IPS DF 4.7 (cell line): ENCODE data around the gene CCDC74A.
"Not testable (repeated sequence)": the region's sequence is repeated elsewhere in the genome, so short reads cannot be mapped to it uniquely, and the experiment has no call there.

Source experiments
- DNase-seq: peaks from one replicate; pipeline ENCODE4 v3.0.0-alpha.2; 2013; ENCODE audit warnings: low spot score; ENCODE audit errors: extremely low read depth

CCDC74A gene

DNA sequence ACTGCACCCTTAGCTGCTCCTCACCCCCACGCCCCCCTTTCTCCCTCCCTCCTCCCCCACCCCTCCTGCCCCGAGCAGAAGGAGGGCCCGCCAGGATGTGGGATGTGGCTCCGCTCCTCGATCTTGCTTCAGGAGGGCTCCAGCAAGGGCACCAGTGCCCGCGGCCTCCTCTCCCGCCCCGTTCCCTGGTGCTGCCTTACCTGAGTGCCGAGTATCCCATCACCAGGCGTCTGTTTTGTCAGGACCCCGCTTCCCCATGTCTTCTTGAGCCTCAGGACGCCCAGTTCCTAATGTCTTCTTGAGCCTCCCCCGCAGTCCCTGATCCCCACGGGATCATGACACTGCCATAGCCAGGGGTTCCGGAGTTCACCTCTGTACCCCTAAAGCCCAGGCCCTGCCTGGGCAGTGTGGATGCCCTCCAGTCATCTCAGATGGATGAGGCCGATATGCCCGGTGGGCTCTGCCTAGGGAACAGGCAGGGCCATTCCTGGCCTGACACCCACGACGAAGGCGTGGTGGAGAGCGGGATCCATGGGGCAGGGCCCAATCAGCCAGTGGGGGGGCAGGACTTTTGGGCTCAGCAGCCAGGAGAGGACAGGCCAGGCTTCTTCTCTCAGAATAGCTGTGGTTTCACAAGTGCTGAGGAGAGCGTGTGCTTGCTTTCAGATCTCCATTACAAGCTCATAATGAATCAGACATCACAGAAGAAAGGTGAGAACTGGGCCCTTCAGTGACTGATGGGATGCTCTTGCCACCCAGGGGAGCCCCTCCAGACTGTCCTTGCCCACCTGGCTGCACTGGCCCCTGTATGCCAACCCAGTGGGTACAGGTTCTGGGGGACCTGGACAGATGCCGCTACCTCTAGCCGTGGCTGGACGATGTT, 1.5 kb downstream of the CCDC74A start:
- not testable (repeated sequence) for DNase-seq

GRCh38 chr2:131529864-131530445, 2.3 kb downstream of the CCDC74A start:
- not testable (repeated sequence) for DNase-seq

- not testable (repeated sequence) for DNase-seq
These were observed 3.1 kb downstream of the CCDC74A start for GRCh38 chr2:131530626-131531344.

- DNase-seq = not testable (repeated sequence)
These were observed 4.0 kb downstream of the CCDC74A start for GRCh38 chr2:131531547-131532185.

GRCh38 chr2:131532723-131533608, 5.3 kb downstream of the CCDC74A start:
- not testable (repeated sequence) for DNase-seq

DNA sequence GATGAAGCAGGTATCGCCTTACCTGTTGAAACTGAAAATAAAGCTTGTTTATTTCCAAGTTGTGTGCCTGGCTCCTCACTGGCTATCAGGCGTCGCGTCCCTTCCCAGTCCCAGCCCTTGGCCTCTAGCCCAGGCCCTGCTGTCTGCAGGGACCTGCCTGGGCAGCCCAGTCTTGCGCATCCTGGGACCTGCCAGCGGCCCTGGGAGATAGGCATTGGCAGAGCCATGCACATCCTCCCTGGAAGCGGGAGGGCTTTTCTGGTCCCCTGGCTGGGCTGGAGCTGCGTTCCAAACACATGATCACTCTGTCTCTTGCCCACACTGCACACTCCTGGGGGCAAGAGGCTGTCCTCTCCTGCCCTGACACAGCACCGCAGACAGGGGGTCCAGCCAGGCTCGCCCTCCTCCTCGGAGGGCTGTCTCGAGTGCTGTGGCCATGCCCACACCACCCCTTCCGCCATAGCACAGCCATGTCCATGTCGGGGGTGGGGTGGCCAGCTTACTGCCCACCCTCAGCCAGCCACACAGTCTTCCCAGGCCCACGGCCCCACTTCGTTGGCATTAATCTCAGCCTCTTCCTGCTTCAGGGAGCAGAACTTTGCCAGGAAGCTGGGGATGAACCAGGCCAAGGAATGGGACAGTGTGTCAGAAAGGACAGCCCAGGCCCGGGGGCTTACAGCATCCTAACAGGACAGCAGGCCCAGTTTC, 6.1 kb downstream of the CCDC74A start:
- not testable (repeated sequence) for DNase-seq

GRCh38 chr2:131534317-131534672, 6.6 kb downstream of the CCDC74A start:
- DNase-seq = not testable (repeated sequence)

DNA sequence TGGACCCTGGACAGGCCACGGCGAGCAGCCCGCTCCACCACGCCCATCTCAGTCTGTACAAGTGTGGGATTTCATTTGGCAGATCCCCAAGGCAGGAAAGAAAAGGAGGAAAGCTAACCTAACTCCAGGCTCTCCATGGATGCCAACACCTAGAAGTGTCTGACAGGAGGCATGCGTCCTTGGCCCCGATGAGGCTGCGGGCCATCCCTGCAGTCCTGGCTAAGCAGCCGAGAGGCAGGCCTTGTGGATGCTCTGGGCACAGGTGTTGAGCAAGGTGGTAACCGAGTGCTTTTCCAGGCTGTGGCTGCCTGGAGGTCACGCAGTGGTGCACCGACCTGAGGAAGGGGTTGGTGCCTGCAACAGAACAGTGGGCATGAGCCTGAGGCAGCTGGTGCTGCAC, 7.3 kb downstream of the CCDC74A start:
- not testable (repeated sequence) for DNase-seq

DNA sequence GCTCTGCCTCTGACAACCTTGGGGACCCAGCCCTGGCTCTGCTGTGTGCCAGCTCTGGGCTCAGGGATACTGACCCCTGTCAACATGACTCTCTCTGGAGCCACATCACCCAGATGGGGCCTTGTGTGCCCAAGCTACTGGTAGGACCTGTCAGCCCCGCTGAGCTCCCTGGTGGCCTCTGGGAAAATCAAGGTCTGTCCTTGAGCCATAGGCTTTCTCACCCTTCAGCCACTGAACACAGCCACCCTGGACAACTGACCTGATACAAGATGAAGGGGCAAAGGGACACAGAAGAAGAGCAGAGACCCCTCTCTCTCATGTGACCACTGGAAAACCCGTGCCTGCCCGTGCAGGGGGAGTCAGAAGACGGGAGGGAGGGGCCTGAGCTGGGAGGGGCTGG, 7.8 kb downstream of the CCDC74A start:
- no peak for DNase-seq

- not testable (repeated sequence) for DNase-seq
These were observed 8.5 kb downstream of the CCDC74A start for GRCh38 chr2:131535951-131536826.

DNA sequence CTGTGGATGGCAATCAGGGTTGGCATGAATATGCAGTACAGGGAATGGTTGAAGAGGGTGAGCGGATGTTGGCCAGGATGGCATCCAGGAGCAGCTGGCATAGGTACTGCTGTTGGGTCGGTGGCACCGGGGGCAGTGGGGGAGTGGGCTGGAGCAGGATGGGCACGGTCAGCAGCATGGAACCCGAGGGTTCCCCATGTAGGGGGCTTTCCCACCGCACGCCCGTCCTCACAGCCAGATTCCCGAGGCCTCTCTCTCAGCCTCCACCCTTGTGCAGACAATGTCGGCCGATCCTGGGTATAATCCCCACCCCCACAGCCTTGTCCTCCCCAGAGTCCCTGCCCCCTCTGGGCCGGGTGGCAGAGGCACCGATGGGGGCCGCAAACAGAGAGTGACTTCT, 9.2 kb downstream of the CCDC74A start:
- DNase-seq = not testable (repeated sequence)

GRCh38 chr2:131538856-131539255, 11.2 kb downstream of the CCDC74A start:
- not testable (repeated sequence) for DNase-seq

DNA sequence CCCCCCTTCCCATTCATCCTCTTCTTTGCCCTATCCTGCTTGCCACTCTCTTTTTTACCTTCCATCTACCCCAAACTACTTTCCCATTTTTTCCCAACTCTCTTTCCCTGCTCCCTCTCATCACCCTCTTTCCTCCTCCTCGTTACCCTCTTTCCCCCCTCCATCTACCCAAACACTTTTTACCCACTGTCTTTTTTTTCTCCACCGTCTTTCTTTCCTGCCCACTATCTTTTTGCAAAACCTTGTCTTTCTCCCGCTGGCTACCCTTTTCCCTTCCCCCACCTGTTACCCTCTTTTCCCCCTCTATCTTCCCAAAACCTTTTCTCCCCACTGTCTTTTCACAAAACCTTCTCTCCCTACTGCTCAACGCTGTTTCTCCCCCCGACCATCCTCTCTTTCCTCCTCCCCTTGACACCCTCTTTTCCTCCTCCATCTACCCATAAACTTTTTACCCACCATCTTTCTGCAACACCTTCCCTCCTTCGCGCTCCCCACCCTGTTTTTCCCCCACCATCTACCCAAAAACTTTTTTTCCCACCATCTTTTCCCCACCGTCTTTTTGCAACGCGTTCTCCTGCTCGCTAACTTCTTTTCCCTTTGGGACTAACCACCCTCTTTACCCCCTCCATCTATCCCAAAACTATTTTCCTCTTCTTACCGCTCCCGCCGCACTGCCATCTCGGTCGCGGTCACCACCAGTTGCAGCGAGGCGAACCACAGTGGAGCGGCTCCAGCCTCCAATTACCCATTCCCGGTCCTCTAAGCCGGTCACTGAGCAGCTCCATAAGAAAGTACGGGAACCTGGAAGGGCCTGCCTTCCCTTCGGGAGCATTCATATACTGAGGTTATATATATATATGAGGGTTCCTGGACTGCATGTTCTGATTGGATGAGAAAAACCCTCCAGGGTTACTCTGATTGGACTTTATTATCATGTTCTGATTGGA, 15.0 kb downstream of the CCDC74A start:
- no peak for DNase-seq

DNA sequence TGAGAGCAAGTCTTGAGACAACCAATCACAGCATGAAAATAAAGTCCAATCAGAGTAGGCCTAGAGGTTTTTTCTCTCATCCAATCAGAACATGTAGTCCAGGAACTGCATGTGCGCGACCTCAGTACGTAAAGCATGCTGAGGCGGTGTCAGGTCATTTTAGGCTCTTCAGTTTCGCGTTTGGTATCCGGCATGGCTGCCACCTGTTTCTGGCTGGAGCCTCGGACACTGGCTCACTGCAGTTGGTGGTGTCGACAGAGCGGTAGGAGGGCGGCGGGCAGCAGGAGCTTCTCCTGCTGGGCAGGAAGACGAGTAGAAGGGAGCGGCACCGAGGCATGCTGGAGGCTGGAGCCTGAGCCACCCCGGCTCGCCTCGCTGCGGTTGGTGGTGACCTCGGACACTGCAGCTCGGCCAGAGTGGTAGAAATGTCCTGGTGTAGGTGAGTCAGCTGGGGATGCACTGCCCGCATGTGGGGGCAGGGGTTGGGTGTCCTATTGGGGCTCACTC, 15.8 kb downstream of the CCDC74A start:
- no peak for DNase-seq

DNA sequence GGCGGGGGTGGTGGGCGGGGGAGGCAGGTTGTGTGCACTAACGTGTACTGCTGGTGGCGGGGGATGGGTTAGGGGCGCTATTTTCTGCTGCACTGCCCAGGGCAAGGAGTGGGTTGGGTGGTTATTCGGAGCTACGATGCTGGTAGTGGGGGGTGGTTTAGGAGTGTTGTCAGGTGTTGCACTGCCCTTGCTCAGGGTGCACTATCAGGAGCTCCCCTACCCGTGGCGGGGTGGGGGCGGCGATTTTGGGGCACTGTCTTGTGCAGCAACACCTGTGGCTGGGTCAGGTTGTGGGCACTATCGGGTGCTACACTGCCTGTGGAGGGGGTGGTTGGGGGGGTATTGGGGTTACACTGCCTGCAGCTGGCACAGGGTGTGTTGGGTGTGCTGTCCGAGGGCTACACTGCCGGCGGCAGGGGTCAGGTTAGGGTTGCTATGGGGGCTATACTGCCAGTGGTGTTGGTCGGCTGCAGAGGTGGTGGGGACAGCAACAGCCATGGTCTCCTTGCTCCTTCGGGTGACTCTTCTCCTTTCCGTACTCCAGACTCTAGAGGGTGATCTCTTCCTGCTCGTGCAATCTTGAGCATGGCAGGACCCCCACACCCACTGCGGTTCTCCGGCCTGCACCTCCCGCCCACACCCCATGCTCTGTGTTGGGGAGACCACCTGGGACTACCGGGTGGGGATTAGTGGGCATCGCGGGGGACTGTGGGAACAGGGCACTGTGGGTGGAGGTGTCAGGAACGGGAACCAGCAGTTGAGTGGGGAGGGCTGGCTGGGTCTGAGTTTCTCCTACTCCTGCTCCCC, 16.5 kb downstream of the CCDC74A start:
- not testable (repeated sequence) for DNase-seq

DNA sequence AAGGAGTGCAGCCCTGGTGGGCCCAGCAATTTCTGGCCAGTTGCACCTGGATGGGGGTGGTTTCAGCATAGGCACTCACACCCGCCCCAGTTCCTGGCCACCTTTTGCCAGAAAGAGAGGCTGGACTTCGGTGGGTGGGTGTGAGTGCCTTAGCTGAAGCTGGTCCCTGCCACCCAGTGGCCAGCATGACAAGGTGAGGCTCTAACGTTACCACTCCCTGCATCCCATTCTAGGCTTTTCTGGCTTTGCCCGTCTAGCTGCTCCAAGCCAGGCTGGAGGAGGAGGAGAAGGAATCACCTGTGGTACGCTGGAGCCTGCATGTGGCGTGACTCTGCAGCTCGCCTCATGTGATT, 17.1 kb downstream of the CCDC74A start:
- not testable (repeated sequence) for DNase-seq

DNA sequence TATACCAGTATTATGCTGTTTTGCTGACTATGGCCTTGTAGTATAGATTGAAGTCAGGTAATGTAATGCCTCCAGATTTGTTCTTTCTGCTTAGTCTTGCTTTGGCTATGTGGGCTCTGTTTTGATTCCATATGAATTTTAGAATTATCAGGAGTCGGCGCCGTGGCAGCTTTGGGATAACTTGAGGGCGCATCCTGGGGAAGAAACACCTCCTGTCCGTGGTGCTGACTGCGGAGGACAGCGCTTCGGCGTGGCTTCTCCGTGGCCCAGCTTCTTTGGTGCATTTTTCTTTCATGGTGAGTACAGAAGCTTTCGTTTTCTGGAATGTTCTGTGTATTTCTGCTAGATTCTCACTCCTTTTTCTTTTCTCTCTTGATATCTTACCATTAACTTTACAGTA, 25.2 kb downstream of the CCDC74A start:
- no peak for DNase-seq
